Loucy (cell line): Measurements from ENCODE around the gene OR2L13.

Experiments used
- CTCF ChIP-seq: fragments of 200-600 bp; sonication (generic); conservative IDR thresholded peaks from 2 replicates; pipeline ENCODE4 v1.5.1; 2014; ENCODE audit warnings: mild to moderate bottlenecking, antibody characterized with exemption, low read length
- EZH2phosphoT487 ChIP-seq: fragments of 200-600 bp; IDR thresholded peaks from 2 replicates; pipeline ENCODE4 v1.6.1; 2018; ENCODE audit warnings: antibody characterized with exemption, mild to moderate bottlenecking, moderate library complexity, borderline replicate concordance

- TF ChIP-seq CTCF (no peak), EZH2phosphoT487 (no peak)
Observed at GRCh38 chr1:248143311-248143710, 48.3 kb downstream of the OR2L13 start.
